Measurements from ENCODE around the gene PODN. TPM values are rescaled to one million over a fixed set of nuclear protein-coding genes. Genes with fewer than 3 reads are reported as not detected.

Gene PODN
- total RNA-seq, 2 experiments from 2014 or later = not detected

DNA sequence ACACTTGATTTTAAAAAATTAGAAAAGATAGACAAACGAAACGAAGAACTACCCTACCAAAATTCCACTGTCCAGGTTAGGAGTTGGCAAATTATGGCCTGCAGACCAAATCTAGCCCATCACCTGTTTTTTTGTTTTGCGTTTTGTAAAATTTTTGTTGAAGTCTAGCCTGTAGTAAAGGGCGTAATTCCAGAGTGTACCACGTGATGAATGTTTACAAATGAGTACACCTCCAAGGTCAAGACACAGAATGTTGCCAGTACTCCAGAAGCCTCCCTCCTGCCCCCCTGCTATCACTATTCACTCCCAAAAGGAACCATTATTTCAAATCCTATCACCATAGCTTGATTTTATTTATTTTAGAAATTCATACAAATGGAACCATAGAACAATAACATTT lies 17.1 kb upstream of the PODN start:
- H3K36me3 Mint-ChIP-seq = peaks cover 1% of the 10 kb centered on the region
- DNase-seq = no peak
- no peaks in the 10 kb centered on the region for H3K27me3 Mint-ChIP-seq

DNA sequence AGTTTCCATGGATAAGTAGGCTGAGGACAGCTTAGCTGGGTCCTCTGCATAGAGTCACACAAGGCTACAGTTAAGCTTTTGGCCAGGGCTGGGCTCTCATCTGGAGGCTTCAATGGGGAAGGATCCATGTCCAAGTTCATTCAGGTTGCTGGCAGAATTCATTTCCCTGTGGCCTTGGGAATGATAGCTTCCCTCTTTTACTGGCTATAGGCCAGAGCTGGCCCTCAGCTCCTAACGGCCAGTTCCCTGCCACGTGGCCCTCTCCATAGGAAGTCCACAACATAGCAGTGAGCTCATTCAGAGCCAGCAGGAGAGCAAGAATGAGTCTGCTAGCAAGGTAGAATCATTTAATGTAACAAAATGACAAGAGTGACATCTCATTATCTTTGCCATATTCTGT lies 15.1 kb upstream of the PODN start:
- H3K27ac Mint-ChIP-seq = no peak overlapping the region
- peaks cover 9% of the 10 kb centered on the region for H3K4me1 Mint-ChIP-seq
- no peaks in the 10 kb centered on the region for H3K9me3 Mint-ChIP-seq
- DNase-seq = no peak
- H3K27me3 Mint-ChIP-seq = no peaks in the 10 kb centered on the region
- H3K4me3 Mint-ChIP-seq = no peak overlapping the region
- peaks cover 1% of the 10 kb centered on the region for H3K36me3 Mint-ChIP-seq

More for the DNA sequence above, 17.1 kb upstream of the PODN start:
- H3K27ac Mint-ChIP-seq = no peak overlapping the region
- H3K9me3 Mint-ChIP-seq = no peaks in the 10 kb centered on the region
- H3K4me3 Mint-ChIP-seq = no peak overlapping the region
- H3K4me1 Mint-ChIP-seq = peaks cover 9% of the 10 kb centered on the region

DNA sequence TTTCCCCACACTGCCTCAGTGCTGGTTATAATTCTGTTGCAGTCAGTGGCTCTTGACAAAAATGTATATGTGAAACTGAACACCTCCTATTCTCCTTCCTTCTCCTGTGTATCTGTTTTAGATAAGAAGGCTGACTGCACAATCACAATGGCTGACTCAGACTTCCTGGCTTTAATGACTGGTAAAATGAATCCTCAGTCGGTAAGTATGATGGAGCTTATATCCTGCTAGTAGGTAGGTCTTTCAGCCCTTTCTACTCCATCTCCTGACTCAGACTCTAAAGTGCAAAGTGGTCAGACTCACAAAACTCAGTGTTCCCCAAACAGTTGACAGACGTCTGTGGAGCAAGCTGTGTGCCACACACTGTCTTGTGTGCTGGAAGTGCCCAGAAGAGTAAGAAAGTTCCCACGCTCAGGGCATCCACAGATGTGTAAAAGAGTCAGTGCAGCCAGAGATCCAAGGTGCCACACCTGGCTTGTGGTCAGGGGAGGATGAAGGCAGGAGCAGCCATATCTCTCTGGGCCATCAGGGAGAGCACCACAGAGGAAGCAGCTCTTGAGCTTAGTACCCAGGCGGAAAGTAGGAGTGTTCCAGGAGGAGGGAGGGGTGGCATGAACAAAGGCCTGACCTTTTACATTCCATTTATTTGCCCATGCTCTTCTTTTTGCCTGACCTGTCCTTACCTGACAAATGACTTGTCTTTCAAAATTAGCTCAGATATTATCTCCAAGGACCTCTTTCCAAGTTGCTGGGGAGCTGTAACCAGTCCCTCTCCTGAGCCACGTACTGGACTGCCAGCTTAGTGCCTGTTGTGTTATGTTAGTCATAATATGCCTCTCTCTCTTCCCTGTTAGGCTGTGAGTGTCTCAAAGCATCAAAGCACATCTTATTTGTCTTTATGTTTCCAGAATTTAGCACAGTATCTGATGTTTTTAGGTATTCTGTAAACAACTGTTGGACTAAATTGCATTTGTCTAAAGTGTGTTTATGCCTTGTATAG lies 14.0 kb upstream of the PODN start:
- H3K9me3 Mint-ChIP-seq = no peaks in the 10 kb centered on the region
- no peaks in the 10 kb centered on the region for H3K27me3 Mint-ChIP-seq
- H3K4me1 Mint-ChIP-seq = peaks cover 9% of the 10 kb centered on the region
- no peak for DNase-seq
- H3K4me3 Mint-ChIP-seq = no peak overlapping the region
- H3K36me3 Mint-ChIP-seq = peaks cover 6% of the 10 kb centered on the region
- H3K27ac Mint-ChIP-seq = peak overlapping the region; percentile 43

DNA sequence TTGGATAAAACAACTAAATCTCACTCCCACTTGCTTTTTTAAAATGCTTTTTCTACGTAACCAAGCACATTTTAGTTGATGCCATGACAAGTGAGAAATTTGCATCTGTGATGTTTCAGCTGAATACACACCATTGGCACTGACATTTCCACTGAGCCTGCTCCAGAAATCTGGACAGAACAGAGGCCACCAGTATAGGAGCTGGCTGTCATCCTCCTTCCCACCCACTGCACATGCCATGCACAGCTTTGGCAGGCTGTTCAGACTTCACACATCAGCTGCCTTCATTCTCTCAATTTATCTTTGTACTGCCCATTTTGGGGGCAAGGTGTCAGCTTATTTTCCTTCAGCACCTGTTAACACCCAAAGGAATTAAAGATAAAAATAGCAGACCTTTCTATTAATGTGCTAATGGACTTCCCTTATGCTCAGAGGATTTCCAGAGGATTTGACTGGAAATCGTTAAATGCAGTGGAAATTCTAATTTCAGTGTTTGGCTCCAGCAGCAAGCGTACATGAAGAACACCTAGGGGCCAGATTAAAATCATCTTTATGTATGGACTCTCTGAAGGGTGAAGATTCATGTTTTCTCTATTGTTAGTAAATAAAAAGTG lies 12.9 kb upstream of the PODN start:
- Mint-ChIP-seq H3K27me3 (no peaks in the 10 kb centered on the region), H3K9me3 (no peaks in the 10 kb centered on the region), H3K27ac (no peak overlapping the region), H3K4me1 (peaks cover 9% of the 10 kb centered on the region), H3K4me3 (no peak overlapping the region), H3K36me3 (peaks cover 13% of the 10 kb centered on the region)
- DNase-seq = no peak

DNA sequence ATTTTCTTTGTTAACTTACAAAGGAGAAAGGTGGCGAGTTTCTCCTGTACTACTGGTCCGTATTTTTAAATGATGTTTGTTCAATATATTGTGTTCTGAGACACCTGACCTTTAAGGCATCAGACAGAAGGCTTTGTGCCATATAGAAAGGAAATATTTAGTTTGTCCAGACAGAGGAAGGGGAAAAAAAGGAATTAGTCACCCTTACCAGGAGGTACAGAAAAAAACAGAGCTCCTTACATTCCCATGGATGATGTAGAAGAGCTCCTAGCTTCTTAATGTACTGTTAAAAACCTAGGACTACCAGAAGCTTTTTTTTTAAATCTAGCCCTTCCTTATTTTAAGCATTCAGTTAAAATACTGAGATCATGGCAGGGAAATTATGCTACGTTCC lies 12.4 kb upstream of the PODN start:
- no peak overlapping the region for H3K27ac Mint-ChIP-seq
- H3K27me3 Mint-ChIP-seq = no peaks in the 10 kb centered on the region
- no peak for DNase-seq
- H3K4me3 Mint-ChIP-seq = no peak overlapping the region
- H3K36me3 Mint-ChIP-seq = peaks cover 14% of the 10 kb centered on the region
- H3K4me1 Mint-ChIP-seq = peaks cover 9% of the 10 kb centered on the region
- no peaks in the 10 kb centered on the region for H3K9me3 Mint-ChIP-seq

GRCh38 chr1:53050310-53050709 lies 11.7 kb upstream of the PODN start:
- no peak for DNase-seq
- peaks cover 18% of the 10 kb centered on the region for H3K36me3 Mint-ChIP-seq
- no peaks in the 10 kb centered on the region for H3K9me3 Mint-ChIP-seq
- no peak overlapping the region for H3K27ac Mint-ChIP-seq
- no peak overlapping the region for H3K4me3 Mint-ChIP-seq
- peaks cover 9% of the 10 kb centered on the region for H3K4me1 Mint-ChIP-seq
- no peaks in the 10 kb centered on the region for H3K27me3 Mint-ChIP-seq

DNA sequence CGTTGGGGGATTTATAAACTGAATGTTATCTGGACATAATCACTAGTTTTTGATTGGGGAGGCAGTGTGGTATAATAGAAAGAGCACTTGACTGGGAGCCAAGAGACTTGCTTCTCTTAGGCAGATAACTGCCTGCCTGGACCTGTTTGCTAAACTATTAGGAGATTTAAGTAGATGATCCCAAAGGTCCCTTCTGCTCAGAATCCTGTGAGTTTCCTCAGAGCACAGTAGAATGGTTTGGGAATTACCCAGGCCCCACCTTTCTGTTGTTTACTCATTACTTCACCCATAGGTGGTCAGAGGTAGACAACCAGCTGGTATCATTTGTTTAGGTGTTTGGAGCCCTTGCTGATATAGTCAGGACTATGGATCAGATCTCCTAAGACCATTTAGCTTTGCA lies 10.3 kb upstream of the PODN start:
- Mint-ChIP-seq H3K27ac (no peak overlapping the region), H3K4me1 (peaks cover 7% of the 10 kb centered on the region), H3K27me3 (no peaks in the 10 kb centered on the region), H3K9me3 (no peaks in the 10 kb centered on the region), H3K4me3 (no peak overlapping the region), H3K36me3 (peaks cover 18% of the 10 kb centered on the region)
- DNase-seq = no peak

GRCh38 chr1:53057127-53057526 lies 4.9 kb upstream of the PODN start:
- peaks cover 18% of the 10 kb centered on the region for H3K36me3 Mint-ChIP-seq
- H3K27me3 Mint-ChIP-seq = peaks cover 21% of the 10 kb centered on the region
- no peak for DNase-seq
- H3K27ac Mint-ChIP-seq = no peak overlapping the region
- no peaks in the 10 kb centered on the region for H3K4me1 Mint-ChIP-seq
- H3K4me3 Mint-ChIP-seq = no peak overlapping the region
- no peaks in the 10 kb centered on the region for H3K9me3 Mint-ChIP-seq

GRCh38 chr1:53060579-53060978 lies 1.4 kb upstream of the PODN start:
- no peak for DNase-seq
- H3K27ac Mint-ChIP-seq = no peak overlapping the region
- H3K27me3 Mint-ChIP-seq = peaks cover 39% of the 10 kb centered on the region
- H3K4me3 Mint-ChIP-seq = no peak overlapping the region
- no peaks in the 10 kb centered on the region for H3K9me3 Mint-ChIP-seq
- peaks cover 1% of the 10 kb centered on the region for H3K4me1 Mint-ChIP-seq
- H3K36me3 Mint-ChIP-seq = no peaks in the 10 kb centered on the region

- H3K4me1 Mint-ChIP-seq = peaks cover 1% of the 10 kb centered on the region
- no peaks in the 10 kb centered on the region for H3K36me3 Mint-ChIP-seq
- H3K9me3 Mint-ChIP-seq = no peaks in the 10 kb centered on the region
- H3K27ac Mint-ChIP-seq = no peak overlapping the region
- peaks cover 40% of the 10 kb centered on the region for H3K27me3 Mint-ChIP-seq
- H3K4me3 Mint-ChIP-seq = peak overlapping the region; percentile 35
- no peak for DNase-seq
Observed at GRCh38 chr1:53061123-53061858, 722 bp upstream of the PODN start.

DNA sequence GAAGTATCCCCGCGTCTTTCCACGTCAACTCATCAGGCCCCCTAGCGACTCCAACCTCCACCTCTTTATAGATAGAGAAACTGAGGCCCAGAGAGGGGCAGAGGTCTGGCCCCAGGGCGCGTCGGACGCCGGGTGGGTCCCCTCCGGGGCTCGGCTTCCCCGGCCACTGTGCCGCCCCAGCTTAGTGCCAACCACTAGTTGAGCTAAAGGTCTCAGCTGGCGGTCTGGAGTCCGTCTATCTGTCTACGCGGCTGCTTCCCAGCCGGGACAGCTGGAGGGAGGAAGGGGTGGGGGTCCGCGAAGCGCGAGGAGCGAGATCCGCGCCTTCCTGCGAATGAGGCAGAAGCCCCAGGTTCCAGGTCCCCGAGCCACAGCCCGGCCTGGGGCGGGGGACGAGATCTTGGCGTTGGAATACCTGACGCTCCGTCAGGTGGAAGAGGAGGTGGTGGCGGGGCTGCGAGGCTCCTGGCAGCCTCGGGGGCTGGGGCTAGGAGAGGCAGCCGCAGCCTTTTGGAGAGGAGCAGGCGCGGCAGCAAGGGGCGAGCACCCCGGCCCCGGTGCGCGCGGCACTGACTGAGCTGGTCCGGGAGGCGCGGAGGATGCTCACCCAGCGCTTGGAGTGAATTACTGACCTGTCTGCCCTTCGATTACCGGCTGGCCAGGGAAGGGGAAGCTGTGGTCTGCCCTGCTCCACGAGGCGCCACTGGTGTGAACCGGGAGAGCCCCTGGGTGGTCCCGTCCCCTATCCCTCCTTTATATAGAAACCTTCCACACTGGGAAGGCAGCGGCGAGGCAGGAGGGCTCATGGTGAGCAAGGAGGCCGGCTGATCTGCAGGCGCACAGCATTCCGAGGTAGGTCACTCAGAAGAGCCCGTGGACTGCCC lies 937 bp downstream of the PODN start:
- Mint-ChIP-seq H3K4me3 (peak overlapping the region; percentile 60), H3K9me3 (no peaks in the 10 kb centered on the region), H3K27me3 (peaks cover 46% of the 10 kb centered on the region), H3K36me3 (no peaks in the 10 kb centered on the region), H3K4me1 (peaks cover 1% of the 10 kb centered on the region), H3K27ac (no peak overlapping the region)
- DNase-seq = no peak

GRCh38 chr1:53063744-53064515 lies 1.9 kb downstream of the PODN start:
- Mint-ChIP-seq H3K27ac (no peak overlapping the region), H3K9me3 (no peaks in the 10 kb centered on the region), H3K36me3 (no peaks in the 10 kb centered on the region), H3K4me3 (no peak overlapping the region), H3K4me1 (peaks cover 1% of the 10 kb centered on the region), H3K27me3 (peaks cover 46% of the 10 kb centered on the region)
- no peak for DNase-seq

DNA sequence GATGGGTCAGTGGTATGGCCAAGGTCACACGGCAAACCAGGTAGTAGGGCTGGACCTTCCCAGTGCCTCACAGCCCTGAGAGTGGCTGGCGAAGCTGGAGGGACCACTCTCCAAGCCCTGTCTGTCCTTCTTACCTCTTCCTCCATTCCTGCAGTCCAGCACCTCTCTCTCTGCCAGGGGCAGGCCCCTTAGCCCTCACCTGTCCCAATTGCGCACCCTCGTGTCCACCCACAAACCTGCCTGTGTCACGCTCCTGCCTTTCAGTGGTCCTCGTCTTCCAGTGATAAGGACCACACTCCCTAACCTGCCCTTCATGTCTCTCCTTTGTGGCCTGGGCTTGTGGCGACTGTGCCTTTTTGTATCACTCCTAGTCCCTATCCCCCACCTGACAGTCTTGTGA lies 3.4 kb downstream of the PODN start:
- Mint-ChIP-seq H3K36me3 (no peaks in the 10 kb centered on the region), H3K27me3 (peaks cover 43% of the 10 kb centered on the region), H3K4me1 (peaks cover 1% of the 10 kb centered on the region), H3K27ac (no peak overlapping the region), H3K4me3 (no peak overlapping the region), H3K9me3 (no peaks in the 10 kb centered on the region)
- DNase-seq = no peak

- Mint-ChIP-seq H3K9me3 (no peaks in the 10 kb centered on the region), H3K36me3 (no peaks in the 10 kb centered on the region), H3K27me3 (peaks cover 32% of the 10 kb centered on the region), H3K4me1 (peaks cover 1% of the 10 kb centered on the region), H3K4me3 (no peak overlapping the region), H3K27ac (no peak overlapping the region)
- DNase-seq = no peak
Observed at GRCh38 chr1:53066488-53066887, 4.5 kb downstream of the PODN start.
